Measurements from ENCODE around the gene SAP25. TPM values are rescaled to one million over a fixed set of nuclear protein-coding genes. Genes with fewer than 3 reads are reported as not detected.

SAP25 gene
- not detected for total RNA-seq

DNA sequence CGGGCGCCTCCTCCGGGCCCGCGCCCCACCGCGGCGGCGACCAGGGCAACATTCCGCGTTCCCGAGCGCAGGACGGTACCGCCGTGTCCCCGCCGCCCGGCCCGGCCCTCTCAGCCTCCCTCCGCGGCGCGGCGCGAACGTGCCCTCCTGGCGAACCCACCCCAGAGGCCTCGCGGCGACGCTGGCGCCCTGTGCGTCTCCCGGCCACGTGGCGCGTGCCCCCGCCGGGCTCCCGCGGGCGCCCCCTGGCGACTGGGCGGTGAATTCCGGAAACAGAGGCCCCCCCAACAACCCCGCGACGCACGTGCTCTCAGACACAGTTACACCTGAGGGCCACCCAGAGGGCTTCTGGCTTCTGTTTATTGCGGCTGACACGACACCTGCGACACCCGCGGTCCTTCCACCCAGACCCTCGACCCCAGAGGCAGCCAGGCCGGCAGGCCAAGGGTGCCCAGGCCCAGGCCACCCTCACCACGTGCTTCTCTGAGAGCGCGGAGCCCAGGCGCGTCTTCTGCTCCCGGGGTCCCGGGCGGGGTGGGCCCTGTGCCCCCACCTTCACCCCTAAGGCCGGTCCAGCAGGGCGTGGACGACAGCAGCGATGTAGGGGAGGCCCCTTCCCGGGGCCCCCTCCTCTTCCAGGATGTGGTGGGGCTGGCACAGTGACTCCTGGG is at the start of gene SAP25:
TSS of gene SAP25 (minus strand) at position 210 of the 671 bp plus-strand sequence. CDS start at position 52, 158 bp downstream.
- FAIRE-seq (no peak), DNase-seq (ENCODE audit: low spot score in 2 of 2) (no peak)

DNA sequence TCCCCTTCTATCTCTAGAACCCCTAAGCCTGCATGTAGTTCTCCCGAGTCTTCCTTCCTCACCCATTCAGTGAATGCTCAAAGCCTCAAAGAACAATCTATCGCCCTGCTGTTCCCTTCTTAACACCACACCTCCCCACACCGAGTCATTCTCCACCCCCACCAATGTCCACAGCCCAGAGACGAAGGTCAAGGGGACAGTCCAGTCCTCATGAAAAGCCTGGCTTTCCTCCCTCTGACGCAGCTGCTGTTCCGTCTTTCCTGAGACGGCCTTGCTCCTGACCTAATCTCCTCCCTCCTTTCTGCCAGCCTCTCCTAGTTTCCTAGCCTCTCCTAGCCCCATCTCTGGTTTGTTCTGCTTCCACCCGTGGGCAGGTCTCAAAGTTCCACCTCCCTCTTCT is 47.9 kb upstream of the SAP25 start:
- DNase-seq (ENCODE audit: low spot score in 2 of 2), result no peak
- no peak for FAIRE-seq

DNA sequence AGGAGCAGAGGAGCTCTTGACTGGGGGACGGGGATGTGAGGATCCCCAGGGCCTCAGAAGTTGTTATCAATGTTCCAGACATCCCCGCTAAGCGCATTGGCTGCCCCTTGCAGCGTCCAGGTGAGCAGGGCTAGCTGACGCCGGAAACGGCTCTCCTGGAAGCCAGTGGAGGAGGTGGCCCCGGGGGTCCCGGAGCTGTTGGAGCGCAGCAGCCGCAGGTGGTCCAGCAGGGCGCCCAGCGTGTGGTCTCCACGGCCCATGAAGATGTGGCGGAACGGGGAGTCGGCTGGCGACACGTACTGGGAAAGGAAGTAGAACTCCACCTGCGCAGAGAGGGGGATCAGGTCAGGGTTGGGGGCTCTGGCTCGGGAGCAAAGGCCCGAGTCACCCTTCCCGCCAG is 47.1 kb upstream of the SAP25 start:
- DNase-seq (ENCODE audit: low spot score in 2 of 2) (no peak), FAIRE-seq (no peak)

GRCh38 chr7:100620239-100620638 is 46.5 kb upstream of the SAP25 start:
- DNase-seq (ENCODE audit: low spot score in 2 of 2) (no peak), FAIRE-seq (no peak)

- DNase-seq (ENCODE audit: low spot score in 2 of 2) (no peak), FAIRE-seq (no peak)
These were observed 40.7 kb upstream of the SAP25 start for GRCh38 chr7:100614308-100614861.

- DNase-seq (ENCODE audit: low spot score in 2 of 2) (no peak), FAIRE-seq (no peak)
These were observed 39.9 kb upstream of the SAP25 start for GRCh38 chr7:100613412-100614175.

DNA sequence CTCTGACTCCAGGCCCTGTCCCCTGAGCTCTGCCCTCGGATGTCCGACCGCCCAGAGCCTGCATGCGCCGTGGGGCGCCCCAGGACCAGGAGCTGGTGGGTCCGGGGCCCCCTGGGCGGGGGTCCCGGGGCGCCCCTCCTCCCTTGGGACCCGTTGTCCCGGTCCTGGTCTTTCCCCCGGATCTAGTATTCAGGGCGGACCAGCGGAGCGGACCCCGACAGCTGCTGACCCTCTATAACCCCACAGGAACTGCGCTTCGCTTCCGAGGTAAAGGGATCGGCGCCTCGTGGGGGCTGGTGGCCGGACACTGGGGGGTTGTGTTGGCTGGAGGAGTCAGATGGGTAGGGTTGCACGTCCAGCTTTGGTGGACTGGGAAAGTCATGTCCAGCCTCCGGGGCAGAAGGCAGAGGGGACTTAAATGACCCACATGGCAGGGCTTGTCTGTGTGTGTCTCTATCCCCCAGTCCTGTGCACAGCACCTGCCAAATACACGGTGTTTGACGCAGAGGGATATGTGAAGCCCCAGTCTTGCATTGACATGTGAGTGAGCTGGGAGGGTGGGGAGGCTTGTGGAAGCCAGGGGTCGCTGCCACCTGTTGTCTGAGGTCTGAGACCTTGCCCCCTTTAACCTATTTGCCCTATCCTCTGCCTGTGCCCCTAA is 39.2 kb upstream of the SAP25 start:
- FAIRE-seq, result no peak
- no peak for DNase-seq (ENCODE audit: low spot score in 2 of 2)

DNA sequence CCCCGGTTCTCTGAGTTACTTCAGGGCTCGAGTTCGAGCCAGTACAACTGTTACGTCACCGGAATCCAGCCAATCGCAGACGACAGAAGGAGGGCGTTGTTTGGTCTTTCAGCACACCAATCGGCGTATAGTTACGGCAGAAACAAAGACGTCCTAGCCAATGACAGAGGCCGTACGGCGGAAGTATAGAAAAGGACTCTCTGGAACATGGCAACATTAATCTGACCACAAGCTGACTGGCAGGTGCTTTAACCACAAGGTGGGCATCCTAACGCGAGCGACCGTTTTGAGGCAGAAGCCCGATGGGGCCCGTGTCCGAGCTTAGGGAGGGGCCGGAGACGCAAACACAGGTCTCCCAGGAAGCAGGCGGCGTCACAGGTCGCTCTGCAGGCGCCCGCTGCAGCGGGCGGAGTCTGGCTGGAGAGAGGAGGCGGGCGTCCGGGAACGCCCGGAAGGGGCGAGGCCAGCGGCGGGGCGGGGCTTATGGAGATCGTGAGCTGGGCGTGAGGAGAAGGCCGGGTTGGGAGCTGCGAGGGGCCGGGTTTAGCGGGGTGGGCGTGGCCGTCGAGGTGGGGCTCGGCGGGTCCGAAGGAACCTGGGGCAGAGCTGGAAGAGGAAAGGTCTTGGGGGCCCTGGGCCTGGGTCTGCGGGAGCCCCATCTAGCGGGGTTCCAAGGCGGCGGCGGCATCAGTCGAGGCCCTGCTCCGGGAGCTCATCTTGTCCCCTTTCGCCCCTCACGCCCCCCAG is 38.5 kb upstream of the SAP25 start, which contains the start of gene MOSPD3:
TSS of gene MOSPD3 (plus strand) at position 558 of the 747 bp plus-strand sequence. CDS start 252 bp downstream, outside the sequence.
- FAIRE-seq (peak; percentile 98), DNase-seq (ENCODE audit: low spot score in 2 of 2) (peak; percentile 99)

DNA sequence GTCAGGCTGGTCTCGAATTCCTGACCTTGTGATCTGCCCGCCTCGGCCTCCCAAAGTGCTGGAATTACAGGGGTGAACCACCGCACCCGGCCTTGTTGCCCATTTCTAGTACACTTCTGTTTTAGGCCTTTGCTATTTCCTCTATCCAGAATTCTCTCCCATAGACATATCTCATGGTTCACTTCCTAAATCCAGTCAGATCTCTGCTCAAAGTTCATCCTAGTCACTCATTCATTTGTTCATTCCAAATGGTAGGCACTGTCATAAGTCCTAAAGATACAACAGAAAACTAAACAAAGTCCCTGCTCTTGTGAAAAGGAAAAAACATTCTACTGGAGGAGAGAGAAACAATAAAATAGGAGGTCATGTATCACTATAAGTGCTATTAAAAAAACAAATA is 36.3 kb upstream of the SAP25 start:
- FAIRE-seq (no peak), DNase-seq (ENCODE audit: low spot score in 2 of 2) (no peak)

DNA sequence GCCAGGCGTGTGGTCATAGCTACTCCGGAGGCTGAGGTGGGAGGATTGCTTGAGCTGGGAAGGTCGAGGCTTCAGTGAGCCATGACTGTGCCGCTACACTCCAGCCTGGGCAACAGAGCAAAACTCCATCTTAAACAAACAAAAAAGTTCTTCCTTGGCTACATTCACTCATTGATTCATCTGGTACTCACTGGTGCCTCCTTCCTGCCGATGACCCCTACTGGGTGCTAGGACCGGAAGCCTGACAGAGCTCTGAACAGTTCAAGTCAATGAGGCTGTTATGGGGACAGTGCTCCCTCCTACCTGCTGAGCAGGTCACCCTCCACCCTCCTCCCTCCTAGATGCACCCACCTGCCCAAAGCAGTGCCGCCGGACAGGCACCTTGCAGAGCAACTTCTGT is 33.4 kb upstream of the SAP25 start:
- FAIRE-seq (no peak), DNase-seq (ENCODE audit: low spot score in 2 of 2) (no peak)

- no peak for DNase-seq (ENCODE audit: low spot score in 2 of 2)
- no peak for FAIRE-seq
These were observed 32.6 kb upstream of the SAP25 start for GRCh38 chr7:100606313-100606712.

GRCh38 chr7:100604976-100605911 is 31.5 kb upstream of the SAP25 start:
- DNase-seq (ENCODE audit: low spot score in 2 of 2), result peak in 1 of 2 donors; percentile 60

GRCh38 chr7:100604028-100604975 is 30.6 kb upstream of the SAP25 start:
- FAIRE-seq (no peak), DNase-seq (ENCODE audit: low spot score in 2 of 2) (peak; percentile 75 to 84)

More at GRCh38 chr7:100604976-100605911, 31.5 kb upstream of the SAP25 start:
- no peak for FAIRE-seq

DNA sequence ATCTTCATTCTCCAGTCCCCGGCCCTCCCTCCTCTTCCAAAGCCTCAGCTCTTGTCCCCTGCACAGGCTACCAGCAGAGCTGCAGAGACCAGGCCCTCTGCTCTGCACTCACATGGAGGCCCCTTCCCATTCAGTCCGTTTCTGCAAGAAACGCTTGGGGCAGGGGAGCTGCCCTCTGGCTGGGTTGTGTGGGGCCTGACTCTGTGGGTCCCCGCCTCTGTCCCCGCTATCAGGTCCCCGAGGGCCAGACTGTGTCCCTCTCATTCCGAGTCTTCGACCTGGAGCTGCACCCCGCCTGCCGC is 30.0 kb upstream of the SAP25 start:
- DNase-seq (ENCODE audit: low spot score in 2 of 2), result peak in 1 of 2 donors; percentile 46
- no peak for FAIRE-seq

DNA sequence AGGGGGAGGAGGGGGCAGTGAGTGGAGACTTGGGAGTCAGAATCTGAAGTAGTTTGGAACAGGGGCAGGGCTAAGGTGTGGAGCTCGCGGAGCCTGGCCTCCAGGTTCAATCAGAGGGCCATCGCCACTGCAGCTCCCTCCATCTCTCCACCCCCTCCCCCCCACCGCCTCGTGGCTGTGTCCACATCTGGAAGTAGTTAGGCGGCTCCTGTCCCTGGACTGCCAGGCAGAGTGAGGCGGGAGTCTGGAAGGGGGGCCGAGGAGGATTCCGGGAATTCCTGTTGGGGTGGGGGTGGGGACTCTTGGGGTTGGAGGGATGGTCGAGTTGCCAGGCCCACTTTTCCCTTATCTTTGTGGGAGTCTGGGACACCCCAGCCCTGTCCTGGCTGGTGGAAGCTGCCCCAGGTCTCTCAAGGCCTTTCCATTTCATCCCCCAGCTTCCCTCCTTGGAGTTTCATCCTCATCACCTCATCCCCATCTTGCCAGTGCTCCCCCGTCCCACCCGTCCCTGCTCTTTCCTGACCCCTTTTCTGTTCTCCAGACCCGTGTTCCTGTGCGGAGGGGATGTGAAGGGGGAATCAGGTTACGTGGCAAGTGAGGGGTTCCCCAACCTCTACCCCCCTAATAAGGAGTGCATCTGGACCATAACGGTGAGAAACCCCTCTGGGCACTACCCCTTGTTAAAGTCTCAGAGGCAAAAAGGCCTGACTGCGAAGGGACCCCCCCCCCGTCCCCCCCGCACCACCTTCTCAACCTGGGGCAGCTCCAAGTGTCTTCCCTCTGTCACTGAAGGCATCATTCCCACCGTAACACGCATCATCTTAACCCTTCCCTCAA is 29.4 kb upstream of the SAP25 start:
- DNase-seq (ENCODE audit: low spot score in 2 of 2) (peak in 1 of 2 donors; percentile 34), FAIRE-seq (no peak)

- DNase-seq (ENCODE audit: low spot score in 2 of 2) (no peak), FAIRE-seq (no peak)
These were observed 27.0 kb upstream of the SAP25 start for GRCh38 chr7:100600730-100601038.

GRCh38 chr7:100599911-100600729 is 26.4 kb upstream of the SAP25 start:
- DNase-seq (ENCODE audit: low spot score in 2 of 2) (no peak), FAIRE-seq (no peak)

Data from frontal cortex (tissue), 4 donors.